DND-41 (cell line): ENCODE data around the gene SLAMF8.

Source experiments
- ATAC-seq: fragments of 200-7000 bp; cut with Tn5 transposase; 3 replicates; pipeline ENCODE4 v1.9.1; 2021; ENCODE audit warnings: low read depth; ENCODE audit not compliant: insufficient read depth
- DNase-seq: peaks from one replicate; pipeline ENCODE4 v3.0.0-alpha.2; 2020
- H2AFZ ChIP-seq: 2 replicates; pipeline ENCODE4 v1.6.0; 2012; ENCODE audit warnings: low read depth, low read length
- H3K27ac ChIP-seq: 2 replicates; pipeline ENCODE4 v1.5.1; 2012; ENCODE audit warnings: low read length, inconsistent platforms
- H3K27me3 ChIP-seq: fragments of 200-600 bp; sonication (generic); 2 replicates; pipeline ENCODE4 v1.6.0; 2012; ENCODE audit warnings: low read length, mild to moderate bottlenecking, inconsistent platforms; ENCODE audit not compliant: insufficient read depth, poor library complexity
- H3K36me3 ChIP-seq: 2 replicates; pipeline ENCODE4 v1.5.1; 2012; ENCODE audit warnings: low read length, inconsistent platforms; ENCODE audit not compliant: insufficient read depth
- H3K4me1 ChIP-seq: 2 replicates; pipeline ENCODE4 v1.5.1; 2012; ENCODE audit warnings: mild to moderate bottlenecking, low read length; ENCODE audit not compliant: insufficient read depth
- H3K4me2 ChIP-seq: 2 replicates; pipeline ENCODE4 v1.6.0; 2012; ENCODE audit warnings: mild to moderate bottlenecking, moderate library complexity, low read length, inconsistent platforms; ENCODE audit not compliant: insufficient read depth
- H3K4me3 ChIP-seq, 2 experiments: fragments of 200-600 bp in 1 of 2; shearing (Covaris generic) in 1 of 2; 2 replicates each; pipeline ENCODE4 v1.5.1; 2012 to 2016; ENCODE audit warnings: inconsistent platforms in 2 of 2, low read length in 2 of 2, mild to moderate bottlenecking in 2 of 2, low read depth in 1 of 2, moderate library complexity in 1 of 2
- H3K79me2 ChIP-seq: 2 replicates; pipeline ENCODE4 v1.6.0; 2012; ENCODE audit warnings: low read length, inconsistent platforms; ENCODE audit not compliant: insufficient read depth
- H3K9ac ChIP-seq: 2 replicates; pipeline ENCODE4 v1.6.0; 2012; ENCODE audit warnings: low read depth, mild to moderate bottlenecking, inconsistent platforms, low read length, moderate library complexity
- H3K9me3 ChIP-seq: 2 replicates; pipeline ENCODE4 v1.5.1; 2012; ENCODE audit warnings: low read length, moderate library complexity, mild to moderate bottlenecking, inconsistent platforms; ENCODE audit not compliant: insufficient read depth, severe bottlenecking
- H4K20me1 ChIP-seq: 2 replicates; pipeline ENCODE4 v1.6.0; 2012; ENCODE audit warnings: low read length; ENCODE audit not compliant: insufficient read depth
- EZH2 ChIP-seq: IDR thresholded peaks from 3 replicates; pipeline ENCODE4 v1.6.1; 2012; ENCODE audit warnings: borderline replicate concordance, low read depth, mild to moderate bottlenecking, moderate library complexity, low read length, inconsistent platforms; ENCODE audit not compliant: severe bottlenecking
- TF ChIP-seq, protein P1 (sequence below): IDR thresholded peaks from 2 replicates; pipeline ENCODE4 v1.5.1; 2012; ENCODE audit warnings: borderline replicate concordance, low read length, moderate library complexity, mild to moderate bottlenecking; ENCODE audit not compliant: poor library complexity, severe bottlenecking; ENCODE audit errors: extremely low read depth

Gene SLAMF8

DNA sequence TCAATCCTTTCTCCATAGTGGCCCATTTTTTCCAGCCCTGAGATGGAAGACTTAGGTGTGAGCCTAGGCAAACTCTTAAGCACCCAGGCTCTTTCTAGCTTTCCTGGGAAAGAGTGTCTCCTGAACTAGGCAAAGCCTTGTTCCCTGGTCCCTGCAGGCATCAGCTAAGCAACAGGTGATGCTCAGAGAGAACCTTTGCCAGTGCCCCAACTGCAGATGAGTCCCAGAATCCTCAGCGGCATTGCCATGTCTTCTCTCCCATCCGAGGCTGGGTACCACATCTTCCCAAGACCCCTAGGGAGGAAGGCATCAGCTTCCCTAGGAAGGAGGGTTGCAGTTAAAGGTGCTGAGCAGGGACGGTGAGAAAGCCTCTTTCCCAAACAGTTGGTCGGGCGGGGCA is 44.0 kb downstream of the SLAMF8 start:
- ATAC-seq (no peak), DNase-seq (no peak)
- Histone ChIP-seq H3K9me3 (no peaks in the 10 kb centered on the region), H3K79me2 (no peaks in the 10 kb centered on the region), H2AFZ (no peak overlapping the region), H4K20me1 (no peaks in the 10 kb centered on the region), H3K36me3 (no peaks in the 10 kb centered on the region), H3K4me3 (no peak overlapping the region), H3K27me3 (peaks cover 19% of the 10 kb centered on the region), H3K4me2 (no peak overlapping the region), H3K27ac (no peak overlapping the region), H3K9ac (no peak overlapping the region), H3K4me1 (no peaks in the 10 kb centered on the region)
- no peak for TF ChIP-seq EZH2
- TF ChIP-seq, protein P1, sequence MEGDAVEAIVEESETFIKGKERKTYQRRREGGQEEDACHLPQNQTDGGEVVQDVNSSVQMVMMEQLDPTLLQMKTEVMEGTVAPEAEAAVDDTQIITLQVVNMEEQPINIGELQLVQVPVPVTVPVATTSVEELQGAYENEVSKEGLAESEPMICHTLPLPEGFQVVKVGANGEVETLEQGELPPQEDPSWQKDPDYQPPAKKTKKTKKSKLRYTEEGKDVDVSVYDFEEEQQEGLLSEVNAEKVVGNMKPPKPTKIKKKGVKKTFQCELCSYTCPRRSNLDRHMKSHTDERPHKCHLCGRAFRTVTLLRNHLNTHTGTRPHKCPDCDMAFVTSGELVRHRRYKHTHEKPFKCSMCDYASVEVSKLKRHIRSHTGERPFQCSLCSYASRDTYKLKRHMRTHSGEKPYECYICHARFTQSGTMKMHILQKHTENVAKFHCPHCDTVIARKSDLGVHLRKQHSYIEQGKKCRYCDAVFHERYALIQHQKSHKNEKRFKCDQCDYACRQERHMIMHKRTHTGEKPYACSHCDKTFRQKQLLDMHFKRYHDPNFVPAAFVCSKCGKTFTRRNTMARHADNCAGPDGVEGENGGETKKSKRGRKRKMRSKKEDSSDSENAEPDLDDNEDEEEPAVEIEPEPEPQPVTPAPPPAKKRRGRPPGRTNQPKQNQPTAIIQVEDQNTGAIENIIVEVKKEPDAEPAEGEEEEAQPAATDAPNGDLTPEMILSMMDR: no peak

DNA sequence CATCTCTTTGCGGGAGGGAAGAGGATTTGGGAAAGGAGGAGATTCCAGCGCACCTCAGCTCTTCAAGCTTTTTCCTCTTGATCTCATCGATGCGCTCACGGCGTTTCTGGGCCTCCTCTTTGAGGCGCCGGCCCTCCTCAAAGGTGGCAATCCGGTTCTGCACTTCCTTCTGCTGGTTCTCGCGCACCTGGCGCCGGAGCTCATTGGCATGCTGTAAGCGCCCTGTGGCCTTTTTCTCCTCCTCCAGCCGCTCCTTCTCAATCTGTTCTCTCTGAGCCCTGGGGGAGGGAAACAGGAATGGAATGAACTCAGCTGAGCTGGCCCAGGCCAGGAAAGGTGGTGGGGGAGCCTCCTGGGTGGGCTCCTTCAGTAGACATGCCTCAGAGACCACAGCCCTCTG is 46.2 kb downstream of the SLAMF8 start:
- Histone ChIP-seq H2AFZ (no peak overlapping the region), H3K27me3 (peaks cover 15% of the 10 kb centered on the region), H3K79me2 (no peaks in the 10 kb centered on the region), H3K4me2 (no peak overlapping the region), H3K4me3 (no peak overlapping the region), H3K9me3 (no peaks in the 10 kb centered on the region), H3K4me1 (no peaks in the 10 kb centered on the region), H3K9ac (no peak overlapping the region), H3K27ac (no peak overlapping the region), H4K20me1 (no peaks in the 10 kb centered on the region), H3K36me3 (no peaks in the 10 kb centered on the region)
- DNase-seq (no peak), ATAC-seq (no peak)
- TF ChIP-seq, protein P1: no peak

DNA sequence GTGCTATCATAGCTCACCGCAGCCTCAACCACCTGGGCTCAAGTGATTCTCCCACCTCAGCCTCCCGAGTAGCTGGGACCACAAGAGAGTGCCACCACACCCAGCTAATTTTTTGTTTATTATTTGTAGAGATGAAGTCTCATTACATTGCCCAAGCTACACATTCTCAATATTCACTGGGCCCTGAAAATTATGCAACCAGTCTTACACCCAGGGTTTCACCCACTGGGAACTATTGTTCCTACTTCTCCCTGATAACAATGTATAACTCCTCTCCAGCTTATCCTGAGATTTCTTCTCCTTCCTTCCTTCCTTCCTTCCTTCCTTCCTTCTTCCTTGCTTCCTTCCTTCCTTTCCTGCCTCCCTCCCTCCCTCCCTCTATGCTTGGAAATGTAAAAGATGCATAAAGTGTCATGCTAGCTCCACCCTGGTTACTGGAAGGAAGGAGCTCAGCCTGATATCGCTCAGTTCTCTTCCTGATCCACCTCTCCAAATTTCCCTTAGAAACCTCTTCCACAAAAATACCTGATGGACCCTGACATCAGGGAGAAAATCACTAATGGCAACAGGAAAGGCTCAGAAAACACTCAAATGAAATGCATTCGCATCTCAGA is 47.0 kb downstream of the SLAMF8 start:
- TF ChIP-seq, protein P1: no peak
- no peak for TF ChIP-seq EZH2
- no peaks in the 10 kb centered on the region for H4K20me1 ChIP-seq
- H2AFZ ChIP-seq: no peak overlapping the region
- no peaks in the 10 kb centered on the region for H3K4me1 ChIP-seq
- H3K27ac ChIP-seq: no peak overlapping the region
- H3K4me3 ChIP-seq: no peak overlapping the region
- no peak overlapping the region for H3K4me2 ChIP-seq
- no peaks in the 10 kb centered on the region for H3K79me2 ChIP-seq
- no peaks in the 10 kb centered on the region for H3K9me3 ChIP-seq
- no peak for DNase-seq
- no peak overlapping the region for H3K9ac ChIP-seq
- H3K36me3 ChIP-seq: no peaks in the 10 kb centered on the region
- no peak for ATAC-seq
- peaks cover 10% of the 10 kb centered on the region for H3K27me3 ChIP-seq
